Embryonic facial prominence (tissue), 1 donor: ENCODE measurements around the gene WDR26.
"Not testable (repeated sequence)": the region's sequence is repeated elsewhere in the genome, so short reads cannot be mapped to it uniquely, and the experiment has no call there.

Experiments used
- DNase-seq: peaks from one replicate; pipeline ENCODE4 v3.0.0-alpha.2; 2016; ENCODE audit errors: extremely low spot score

WDR26 gene

GRCh38 chr1:224349716-224350115 lies 84.9 kb downstream of the WDR26 start:
- not testable (repeated sequence) for DNase-seq

GRCh38 chr1:224348137-224348536 lies 86.5 kb downstream of the WDR26 start:
- DNase-seq = no peak

DNA sequence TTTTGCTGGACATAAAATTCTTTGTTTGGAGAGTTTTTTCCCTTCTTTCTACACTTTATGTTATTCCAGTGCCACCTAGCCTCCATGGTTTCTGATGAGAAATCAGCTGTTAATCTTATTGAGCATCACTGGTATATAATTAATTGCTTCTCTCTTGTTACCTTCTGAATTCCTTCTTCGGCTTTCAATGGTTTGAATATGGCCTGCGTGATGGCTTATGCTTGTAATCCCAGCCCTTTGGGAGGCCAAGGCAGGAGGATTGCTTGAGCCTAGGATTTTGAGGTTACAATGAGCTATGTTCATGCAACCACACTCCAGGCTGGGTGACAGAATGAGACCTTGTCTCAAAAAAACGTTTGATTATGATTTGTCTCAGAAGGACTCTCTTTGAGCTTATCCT lies 90.9 kb downstream of the WDR26 start:
- DNase-seq = no peak

DNA sequence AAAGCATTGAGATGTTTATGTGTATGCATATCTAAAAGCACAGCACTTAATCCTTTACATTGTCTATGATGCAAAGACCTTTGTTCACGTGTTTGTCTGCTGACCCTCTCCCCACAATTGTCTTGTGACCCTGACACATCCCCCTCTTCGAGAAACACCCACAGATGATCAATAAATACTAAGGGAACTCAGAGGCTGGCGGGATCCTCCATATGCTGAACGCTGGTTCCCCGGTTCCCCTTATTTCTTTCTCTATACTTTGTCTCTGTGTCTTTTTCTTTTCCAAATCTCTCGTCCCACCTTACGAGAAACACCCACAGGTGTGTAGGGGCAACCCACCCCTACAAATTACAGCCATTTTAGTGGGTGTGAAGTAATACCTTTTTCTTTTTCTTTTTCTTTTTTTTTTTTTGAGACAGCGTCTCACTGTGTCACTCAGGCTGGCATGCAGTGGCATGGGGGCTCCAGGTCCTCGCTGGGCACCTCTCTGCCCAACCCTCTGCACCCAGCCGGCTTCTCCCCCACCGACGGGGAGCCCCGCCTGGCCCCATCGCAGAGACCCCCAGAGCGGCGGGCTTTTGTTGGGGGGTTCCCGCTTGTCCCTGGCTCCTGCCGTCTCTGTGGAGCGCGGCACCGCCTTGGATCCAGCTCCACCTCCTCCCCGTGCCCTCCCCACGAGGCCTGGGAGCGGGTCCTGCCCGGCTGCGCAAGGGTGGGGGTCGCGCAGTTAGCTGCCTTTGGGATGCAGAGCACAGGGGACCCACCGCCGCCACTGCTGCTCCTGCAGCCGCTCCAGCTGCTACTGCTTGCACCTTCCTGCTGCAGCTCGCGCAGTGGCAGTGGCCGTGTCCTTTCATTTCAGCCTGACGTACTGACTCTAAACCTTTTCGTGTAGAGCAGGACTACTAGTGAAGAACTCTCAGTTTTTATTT lies 93.9 kb downstream of the WDR26 start:
- DNase-seq = not testable (repeated sequence)

GRCh38 chr1:224339442-224340033 lies 95.1 kb downstream of the WDR26 start:
- DNase-seq = no peak

- DNase-seq = no peak
Observed at GRCh38 chr1:224338150-224338838, 96.3 kb downstream of the WDR26 start.
